ENCODE data around the gene FIGNL1. TPM values are rescaled to one million over a fixed set of nuclear protein-coding genes. Genes with fewer than 3 reads are reported as not detected.

FIGNL1 gene
- total and polyA plus RNA-seq, 5 donors from 2014 or later: 10.8 to 13.8 (median 12.5) TPM

Other genes starting within 250 kb of the FIGNL1 start
- gene IKZF1, start 145.6 kb downstream of the FIGNL1 start, total RNA-seq: 376 TPM
- gene IKZF1, start 145.6 kb downstream of the FIGNL1 start, polyA plus RNA-seq: 100 to 1,000 TPM; 153 to 176 (median 164) TPM
- not detected for gene DDC, start 115.1 kb upstream of the FIGNL1 start, total RNA-seq
- not detected for gene DDC, start 115.1 kb upstream of the FIGNL1 start, polyA plus RNA-seq